Tibial artery (tissue), 4 donors: Measurements from ENCODE around the gene WWP2.

ENCODE experiments used
- DNase-seq, 2 donors: peaks; one replicate each; pipeline ENCODE4 v3.0.0-alpha.2; 2019
- H3K27ac ChIP-seq, 2 donors: fragments of 200-600 bp; sonication (generic) in 1 of 2; 1 replicate in 1 of 2; 2 replicates in 1 of 2; pipeline ENCODE4 v1.5.1; 2018 to 2019; ENCODE audit warnings: mild to moderate bottlenecking in 1 of 2
- H3K27me3 ChIP-seq, 2 donors: fragments of 200-600 bp; sonication (generic) in 1 of 2; one replicate each; pipeline versions ENCODE4 v1.5.1 to v1.6.0; 2016 to 2019
- H3K36me3 ChIP-seq, 3 donors: fragments of 200-600 bp; sonication (generic) in 2 of 3; one replicate each; pipeline ENCODE4 v1.5.1; 2016 to 2019; ENCODE audit warnings: mild to moderate bottlenecking in 2 of 3
- H3K4me1 ChIP-seq, 4 donors: fragments of 200-600 bp; sonication (generic) in 2 of 4; 1 replicate in 3 of 4; 2 replicates in 1 of 4; pipeline ENCODE4 v1.5.1; 2016 to 2019
- H3K4me3 ChIP-seq, 2 donors: fragments of 200-600 bp; sonication (generic) in 1 of 2; 1 replicate in 1 of 2; 2 replicates in 1 of 2; pipeline ENCODE4 v1.5.1; 2018 to 2019; ENCODE audit warnings: mild to moderate bottlenecking in 2 of 2
- H3K9me3 ChIP-seq, 3 donors: fragments of 200-600 bp; sonication (generic) in 1 of 3; one replicate each; pipeline ENCODE4 v1.5.1; 2016 to 2019
- intact Hi-C: fragments of 100-400 bp; cut with DNase I; formaldehyde crosslinking; loops from one replicate; pipeline ENCODE4 v1.15.0; 2023; ENCODE audit warnings: low total_unique reads
- TF ChIP-seq, protein P1 (sequence below), 2 experiments: fragments of 200-600 bp in 1 of 2; fragments of 450-650 bp in 1 of 2; IDR thresholded peaks; one replicate each; pipeline ENCODE4 v1.5.1; 2017 to 2019; ENCODE audit warnings: antibody characterized with exemption in 2 of 2, mild to moderate bottlenecking in 1 of 2, moderate library complexity in 1 of 2

Gene WWP2

GRCh38 chr16:69922200-69922599 lies 160.1 kb downstream of the WWP2 start:
- intact Hi-C loops: no loop called here
- TF ChIP-seq, protein P1, sequence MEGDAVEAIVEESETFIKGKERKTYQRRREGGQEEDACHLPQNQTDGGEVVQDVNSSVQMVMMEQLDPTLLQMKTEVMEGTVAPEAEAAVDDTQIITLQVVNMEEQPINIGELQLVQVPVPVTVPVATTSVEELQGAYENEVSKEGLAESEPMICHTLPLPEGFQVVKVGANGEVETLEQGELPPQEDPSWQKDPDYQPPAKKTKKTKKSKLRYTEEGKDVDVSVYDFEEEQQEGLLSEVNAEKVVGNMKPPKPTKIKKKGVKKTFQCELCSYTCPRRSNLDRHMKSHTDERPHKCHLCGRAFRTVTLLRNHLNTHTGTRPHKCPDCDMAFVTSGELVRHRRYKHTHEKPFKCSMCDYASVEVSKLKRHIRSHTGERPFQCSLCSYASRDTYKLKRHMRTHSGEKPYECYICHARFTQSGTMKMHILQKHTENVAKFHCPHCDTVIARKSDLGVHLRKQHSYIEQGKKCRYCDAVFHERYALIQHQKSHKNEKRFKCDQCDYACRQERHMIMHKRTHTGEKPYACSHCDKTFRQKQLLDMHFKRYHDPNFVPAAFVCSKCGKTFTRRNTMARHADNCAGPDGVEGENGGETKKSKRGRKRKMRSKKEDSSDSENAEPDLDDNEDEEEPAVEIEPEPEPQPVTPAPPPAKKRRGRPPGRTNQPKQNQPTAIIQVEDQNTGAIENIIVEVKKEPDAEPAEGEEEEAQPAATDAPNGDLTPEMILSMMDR (IDR thresholded peaks at IDR 0.05): no peak
- Histone ChIP-seq H3K4me1 (peaks cover 0 to 85% (median 71%) of the 10 kb centered on the region in 4 donors), H3K9me3 (no peaks in the 10 kb centered on the region), H3K36me3 (no peaks in the 10 kb centered on the region), H3K27me3 (no peaks in the 10 kb centered on the region), H3K27ac (peak overlapping the region; percentile 96 to 97), H3K4me3 (no peak overlapping the region)
- DNase-seq: peak in 1 of 2 donors; percentile 60

DNA sequence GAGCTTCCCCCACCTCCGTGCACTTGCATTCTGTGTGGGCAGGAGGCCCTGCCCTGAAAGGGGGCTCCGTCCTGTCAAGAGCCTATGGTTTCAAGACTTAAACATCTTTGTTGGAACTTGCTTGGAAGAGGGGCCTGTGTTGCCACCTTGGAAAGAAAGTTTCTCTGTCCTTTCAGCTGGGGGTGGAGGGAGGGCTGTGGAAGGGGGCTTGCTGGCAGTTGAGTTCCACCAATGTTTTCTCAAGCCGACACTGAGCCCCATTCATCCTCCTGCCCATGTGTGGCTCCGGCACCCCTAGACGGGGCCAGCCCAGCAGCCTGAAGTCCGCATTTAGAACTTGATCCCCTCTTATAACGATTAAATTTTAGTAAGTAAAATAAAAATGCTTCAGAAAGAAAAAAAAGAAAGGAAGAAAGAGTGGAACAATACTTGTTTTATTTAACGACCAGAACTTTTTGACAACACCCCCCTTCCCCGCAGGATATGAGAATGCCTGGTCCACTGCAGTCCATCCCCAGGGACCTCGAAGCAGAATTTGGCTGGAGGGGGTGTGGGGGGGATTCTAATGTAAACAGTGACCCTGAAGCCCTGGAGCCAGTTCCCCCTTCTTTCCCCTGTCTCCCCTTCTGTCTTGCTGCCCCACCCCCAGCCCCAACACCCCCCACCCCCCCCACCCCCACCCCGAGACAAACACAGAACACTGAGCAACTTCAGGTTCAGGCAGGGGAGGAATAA lies 162.1 kb downstream of the WWP2 start:
- Histone ChIP-seq H3K27me3 (no peaks in the 10 kb centered on the region), H3K4me1 (peaks cover 0 to 89% (median 71%) of the 10 kb centered on the region in 4 donors), H3K36me3 (peaks cover 1 to 3% (median 1%) of the 10 kb centered on the region in 3 donors), H3K4me3 (peak overlapping the region; percentile 56 to 59), H3K9me3 (no peaks in the 10 kb centered on the region), H3K27ac (peak overlapping the region; percentile 96 to 97)
- TF ChIP-seq, protein P1 (IDR thresholded peaks at IDR 0.05): no peak
- DNase-seq: no peak
- intact Hi-C loops: no loop called here

DNA sequence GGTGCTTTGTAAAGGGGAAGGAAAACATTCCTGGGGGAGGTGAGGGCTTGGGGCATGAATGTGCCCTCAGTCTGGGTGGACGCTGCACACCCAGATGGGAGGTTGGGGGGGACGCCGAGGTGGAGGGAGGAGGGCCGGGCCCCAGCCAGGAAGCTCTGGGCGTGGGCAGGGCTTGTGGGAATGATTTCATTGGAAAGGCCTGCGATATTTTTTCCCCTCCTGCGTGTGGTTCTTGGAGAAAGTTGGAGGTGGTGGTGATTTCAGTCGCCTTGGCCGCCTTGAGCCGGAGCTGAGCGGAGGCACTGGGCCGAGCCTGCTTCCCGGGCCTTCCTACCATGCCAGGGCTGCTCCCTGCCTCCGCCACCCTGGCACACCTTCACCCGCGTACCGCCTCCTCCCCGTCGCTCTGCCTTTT lies 162.7 kb downstream of the WWP2 start:
- peak overlapping the region; percentile 56 to 59 for H3K4me3 ChIP-seq
- peak; percentile 77 to 94 for DNase-seq

GRCh38 chr16:69925311-69925710 lies 163.2 kb downstream of the WWP2 start:
- Histone ChIP-seq H3K36me3 (peaks cover 10 to 12% (median 11%) of the 10 kb centered on the region in 3 donors), H3K9me3 (no peaks in the 10 kb centered on the region), H3K4me1 (peaks cover 0 to 88% (median 72%) of the 10 kb centered on the region in 4 donors), H3K27ac (peak overlapping the region; percentile 96 to 97), H3K27me3 (no peaks in the 10 kb centered on the region), H3K4me3 (peak overlapping the region; percentile 56 to 59)
- TF ChIP-seq, protein P1 (IDR thresholded peaks at IDR 0.05): no peak
- DNase-seq: no peak
- intact Hi-C loops: no loop called here

More for the DNA sequence above, 162.7 kb downstream of the WWP2 start:
- H3K36me3 ChIP-seq: peaks cover 7 to 8% (median 7%) of the 10 kb centered on the region in 3 donors
- peaks cover 0 to 90% (median 72%) of the 10 kb centered on the region in 4 donors for H3K4me1 ChIP-seq
- H3K27me3 ChIP-seq: no peaks in the 10 kb centered on the region
- TF ChIP-seq, protein P1 (IDR thresholded peaks at IDR 0.05): no peak
- H3K27ac ChIP-seq: peak overlapping the region; percentile 96 to 97
- intact Hi-C loops: no loop called here
- H3K9me3 ChIP-seq: no peaks in the 10 kb centered on the region

DNA sequence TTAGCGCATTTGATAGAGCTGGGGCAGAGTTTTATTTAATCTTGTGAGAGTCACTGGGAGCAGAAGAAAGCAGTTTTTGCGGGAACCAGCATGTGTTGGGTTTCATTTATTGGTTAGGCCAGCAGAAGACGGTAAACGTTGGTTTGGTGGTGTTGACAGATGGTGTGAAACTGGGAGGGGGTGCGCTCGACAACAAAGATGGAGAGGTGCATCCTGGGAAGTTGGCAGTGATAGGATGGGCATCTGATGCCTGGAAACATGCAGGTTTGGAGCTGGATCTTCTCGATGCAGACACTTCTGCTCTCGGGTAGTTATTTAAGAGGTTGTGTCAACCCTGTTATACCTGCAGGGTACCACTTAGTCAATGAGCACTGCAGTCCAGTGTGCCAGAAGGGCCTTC lies 164.1 kb downstream of the WWP2 start:
- Histone ChIP-seq H3K4me1 (peaks cover 0 to 83% (median 70%) of the 10 kb centered on the region in 4 donors), H3K27ac (peak overlapping the region; percentile 96 to 97), H3K9me3 (no peaks in the 10 kb centered on the region), H3K36me3 (peaks cover 18 to 22% (median 20%) of the 10 kb centered on the region in 3 donors), H3K27me3 (no peaks in the 10 kb centered on the region), H3K4me3 (peak overlapping the region; percentile 56 to 59)
- no peak for DNase-seq
- TF ChIP-seq, protein P1 (IDR thresholded peaks at IDR 0.05): no peak
- intact Hi-C loops: no loop called here
